Calu3 (cell line): ENCODE results near the gene HOXB6. TPM values are rescaled to one million over a fixed set of nuclear protein-coding genes. Genes with fewer than 3 reads are reported as not detected.

Experiments
- BruUV-seq: library from RNA; stranded (reverse); fragments of 400-500 nt; replicated peaks from 2 replicates; lab custom pipeline; 2021; lab: Mats Ljungman, UMichigan
- CTCF ChIA-PET: fragments of 300-600 bp; sonication (Branson Sonifier 250); formaldehyde crosslinking; loops from one replicate; lab custom pipeline; 2022; ENCODE audit warnings: antibody characterized with exemption; lab: Charles Lee
- DNase-seq: peaks from one replicate; pipeline ENCODE4 v3.0.0; 2022
- H3K27ac Mint-ChIP-seq: one replicate; pipeline ENCODE4 v1.8.0; 2022; ENCODE audit warnings: mixed read lengths; ENCODE audit not compliant: unreplicated experiment
- H3K27me3 Mint-ChIP-seq: one replicate; pipeline ENCODE4 v1.8.0; 2022; ENCODE audit warnings: mixed read lengths; ENCODE audit not compliant: unreplicated experiment
- H3K36me3 Mint-ChIP-seq: one replicate; pipeline ENCODE4 v1.8.0; 2022; ENCODE audit warnings: mild to moderate bottlenecking, moderate library complexity, mixed read lengths; ENCODE audit not compliant: insufficient read depth, unreplicated experiment
- H3K4me1 Mint-ChIP-seq: one replicate; pipeline ENCODE4 v1.8.0; 2022; ENCODE audit warnings: mild to moderate bottlenecking, low read depth, mixed read lengths; ENCODE audit not compliant: unreplicated experiment
- H3K4me3 Mint-ChIP-seq: one replicate; pipeline ENCODE4 v1.8.0; 2022; ENCODE audit warnings: mild to moderate bottlenecking, low read depth, moderate library complexity, mixed read lengths; ENCODE audit not compliant: unreplicated experiment
- H3K9me3 Mint-ChIP-seq: one replicate; pipeline ENCODE4 v1.8.0; 2022; ENCODE audit warnings: low read depth, mixed read lengths; ENCODE audit not compliant: unreplicated experiment
- intact Hi-C: fragments of 100-400 bp; cut with micrococcal nuclease; formaldehyde crosslinking; loops from one replicate; pipeline ENCODE4 v1.10.0; 2022; ENCODE audit not compliant: unreplicated experiment
- total RNA-seq: library from RNA; stranded (reverse); gene quantifications from 2 replicates; pipeline ENCODE4 v1.2.3, GENCODE V29; 2022
- TF ChIP-seq, protein P1 (sequence below): fragments of 200-600 bp; IDR thresholded peaks from one replicate; pipeline ENCODE4 v1.8.0; 2022; ENCODE audit warnings: antibody characterized with exemption; ENCODE audit not compliant: unreplicated experiment

HOXB6 gene
- total RNA-seq, 1 experiment from 2014 or later = 140 TPM

DNA sequence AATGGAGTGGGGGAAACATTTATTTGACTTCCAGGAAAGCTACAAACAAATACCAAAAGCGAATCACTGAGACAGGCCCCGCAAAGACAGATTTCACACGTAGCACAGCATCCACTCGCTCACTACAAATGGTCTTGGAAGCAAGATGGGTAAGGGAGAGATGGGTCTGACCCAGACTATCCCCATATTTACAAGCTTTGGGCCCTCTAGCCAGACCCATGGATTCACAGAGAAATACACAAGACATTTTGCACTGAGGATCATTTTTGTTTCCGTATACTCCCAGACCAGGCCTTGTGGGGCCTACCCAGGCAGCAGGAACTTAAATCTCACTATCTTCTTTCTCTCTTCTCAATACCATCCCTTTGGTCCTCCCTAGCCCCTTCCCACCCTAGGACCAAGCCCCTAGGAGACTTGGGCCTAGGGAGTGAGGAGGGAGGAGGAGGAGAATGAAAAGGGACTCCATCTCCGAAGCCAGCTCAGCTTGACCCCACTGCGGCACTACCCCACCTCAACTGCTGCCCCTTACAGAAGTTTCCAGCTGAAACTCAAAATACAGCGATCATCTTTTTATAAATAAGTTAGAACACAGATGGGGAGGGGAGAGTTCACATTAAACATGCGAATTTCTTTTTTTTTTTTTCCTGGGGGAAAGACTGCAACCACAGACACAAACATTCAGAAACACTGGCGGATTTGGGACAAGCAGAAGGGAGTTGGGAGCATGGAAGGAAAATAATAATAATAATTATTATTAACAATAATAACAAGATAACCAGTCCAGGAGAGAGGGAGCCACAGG is 13.3 kb downstream of the HOXB6 start:
- Mint-ChIP-seq H3K27me3 (no peaks in the 10 kb centered on the region), H3K36me3 (peaks cover 99% of the 10 kb centered on the region), H3K27ac (peak overlapping the region; percentile 95), H3K4me3 (peak overlapping the region; percentile 88), H3K4me1 (peaks cover 75% of the 10 kb centered on the region), H3K9me3 (no peaks in the 10 kb centered on the region)
- CTCF ChIA-PET = interaction anchor here (0.7 to 1.3 kb wide), 2 partner anchors 86 to 375 kb away, joined by 3 to 5 read pairs; no protein-coding TSS in a partner anchor
- BruUV-seq = no TSS peak
- intact Hi-C loops = no loop called here
- TF ChIP-seq, protein P1, sequence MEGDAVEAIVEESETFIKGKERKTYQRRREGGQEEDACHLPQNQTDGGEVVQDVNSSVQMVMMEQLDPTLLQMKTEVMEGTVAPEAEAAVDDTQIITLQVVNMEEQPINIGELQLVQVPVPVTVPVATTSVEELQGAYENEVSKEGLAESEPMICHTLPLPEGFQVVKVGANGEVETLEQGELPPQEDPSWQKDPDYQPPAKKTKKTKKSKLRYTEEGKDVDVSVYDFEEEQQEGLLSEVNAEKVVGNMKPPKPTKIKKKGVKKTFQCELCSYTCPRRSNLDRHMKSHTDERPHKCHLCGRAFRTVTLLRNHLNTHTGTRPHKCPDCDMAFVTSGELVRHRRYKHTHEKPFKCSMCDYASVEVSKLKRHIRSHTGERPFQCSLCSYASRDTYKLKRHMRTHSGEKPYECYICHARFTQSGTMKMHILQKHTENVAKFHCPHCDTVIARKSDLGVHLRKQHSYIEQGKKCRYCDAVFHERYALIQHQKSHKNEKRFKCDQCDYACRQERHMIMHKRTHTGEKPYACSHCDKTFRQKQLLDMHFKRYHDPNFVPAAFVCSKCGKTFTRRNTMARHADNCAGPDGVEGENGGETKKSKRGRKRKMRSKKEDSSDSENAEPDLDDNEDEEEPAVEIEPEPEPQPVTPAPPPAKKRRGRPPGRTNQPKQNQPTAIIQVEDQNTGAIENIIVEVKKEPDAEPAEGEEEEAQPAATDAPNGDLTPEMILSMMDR = no peak
- DNase-seq = no peak

DNA sequence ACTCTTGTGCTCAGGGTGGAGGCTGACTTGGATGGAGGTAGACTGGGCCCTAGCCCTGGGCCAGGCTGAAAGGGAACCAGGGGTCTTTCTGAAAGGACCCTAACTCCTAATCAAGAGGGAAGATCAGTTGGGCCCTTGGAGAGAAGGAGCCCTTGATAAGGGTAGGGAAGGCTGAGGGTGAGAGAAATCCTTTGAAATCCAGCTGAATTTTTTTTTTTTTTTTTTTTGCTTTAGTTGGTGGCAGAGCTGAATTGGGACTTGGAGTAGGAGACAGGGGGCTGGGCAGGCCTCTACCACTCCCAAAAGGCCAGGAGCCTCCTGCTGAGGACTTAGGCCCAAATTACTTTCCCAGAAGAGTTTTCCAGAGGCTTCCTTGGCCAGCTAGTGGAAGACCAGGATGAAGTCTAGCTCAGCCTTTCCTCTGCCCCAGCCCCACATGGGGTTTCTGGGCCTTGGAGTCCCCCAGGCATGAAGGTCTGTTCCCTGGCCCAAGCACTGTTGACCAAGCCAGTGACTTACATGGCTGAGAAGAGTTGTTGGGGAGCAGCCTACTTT is 14.1 kb downstream of the HOXB6 start:
- CTCF ChIA-PET = interaction anchor here (0.6 to 1.3 kb wide), 4 partner anchors 10 to 375 kb away, joined by 3 to 5 read pairs (median 4); no protein-coding TSS in a partner anchor
- no peaks in the 10 kb centered on the region for H3K27me3 Mint-ChIP-seq
- intact Hi-C loops = no loop called here
- no peaks in the 10 kb centered on the region for H3K9me3 Mint-ChIP-seq
- TF ChIP-seq, protein P1 = no peak
- peaks cover 78% of the 10 kb centered on the region for H3K4me1 Mint-ChIP-seq
- no peak for DNase-seq
- peak overlapping the region; percentile 88 for H3K4me3 Mint-ChIP-seq
- peak overlapping the region; percentile 95 for H3K27ac Mint-ChIP-seq
- BruUV-seq = no TSS peak
- peaks cover 99% of the 10 kb centered on the region for H3K36me3 Mint-ChIP-seq

- BruUV-seq = no TSS peak
- intact Hi-C loops = no loop called here
- Mint-ChIP-seq H3K27ac (peak within 1 kb of the TSS; percentile 95), H3K9me3 (no peaks in the 10 kb centered on the region), H3K4me1 (peaks cover 79% of the 10 kb centered on the region), H3K27me3 (no peaks in the 10 kb centered on the region), H3K36me3 (peaks cover 99% of the 10 kb centered on the region), H3K4me3 (peak within 1 kb of the TSS; percentile 88)
- no peak for DNase-seq
- CTCF ChIA-PET = interaction anchor here (0.6 to 1.5 kb wide), 4 partner anchors 10 to 254 kb away, joined by 3 to 5 read pairs (median 5); no protein-coding TSS in a partner anchor
- TF ChIP-seq, protein P1 = no peak
Observed at GRCh38 chr17:48589831-48590606, 14.8 kb downstream of the HOXB6 start, which contains the start of gene HOXB3. Gene HOXB3, minus strand, starts transcription at chr17:48590241. Its CDS starts 37,767 bp downstream, at chr17:48552474.
